ENCODE measurements around the gene CDH11. TPM values are rescaled to one million over a fixed set of nuclear protein-coding genes. Genes with fewer than 3 reads are reported as not detected.

CDH11 gene
- total RNA-seq, 4 donors from 2014 or later, result 4.0 to 14.2 (median 8.6) TPM

GRCh38 chr16:65045961-65046360 lies 75.9 kb downstream of the CDH11 start:
- no peak overlapping the region for H3K27ac ChIP-seq
- no peak overlapping the region for H3K4me3 ChIP-seq
- H3K4me1 ChIP-seq, result no peaks in the 10 kb centered on the region
- H3K36me3 ChIP-seq, result no peaks in the 10 kb centered on the region
- H3K27me3 ChIP-seq, result no peaks in the 10 kb centered on the region
- no peak for ATAC-seq
- DNase-seq, result no peak
- TF ChIP-seq CTCF (IDR thresholded peaks at IDR 0.05 in 4 of 5, conservative IDR thresholded peaks at IDR 0.05 in 1 of 5) (no peak), POLR2A (IDR thresholded peaks at IDR 0.05) (no peak)
- in situ Hi-C loops (cut with MboI; ENCODE audit: low sequenced_read_pairs in 4 of 4) (no loop called here), intact Hi-C loops (cut with DNase I; ENCODE audit: low total_unique reads) (no loop called here)
- H3K9me3 ChIP-seq, result no peaks in the 10 kb centered on the region

GRCh38 chr16:65044873-65045272 lies 77.0 kb downstream of the CDH11 start:
- H3K36me3 ChIP-seq, result no peaks in the 10 kb centered on the region
- TF ChIP-seq POLR2A (IDR thresholded peaks at IDR 0.05) (no peak), CTCF (IDR thresholded peaks at IDR 0.05 in 4 of 5, conservative IDR thresholded peaks at IDR 0.05 in 1 of 5) (no peak)
- intact Hi-C loops (cut with DNase I; ENCODE audit: low total_unique reads), result no loop called here
- no peaks in the 10 kb centered on the region for H3K4me1 ChIP-seq
- DNase-seq (no peak), ATAC-seq (no peak)
- H3K9me3 ChIP-seq, result no peaks in the 10 kb centered on the region
- H3K27ac ChIP-seq, result no peak overlapping the region
- in situ Hi-C loops (cut with MboI; ENCODE audit: low sequenced_read_pairs in 4 of 4), result no loop called here
- H3K27me3 ChIP-seq, result no peaks in the 10 kb centered on the region
- H3K4me3 ChIP-seq, result no peak overlapping the region

- H3K27ac ChIP-seq, result no peak overlapping the region
- ATAC-seq (no peak), DNase-seq (no peak)
- in situ Hi-C loops (cut with MboI; ENCODE audit: low sequenced_read_pairs in 4 of 4) (no loop called here), intact Hi-C loops (cut with DNase I; ENCODE audit: low total_unique reads) (no loop called here)
- H3K4me1 ChIP-seq, result no peaks in the 10 kb centered on the region
- H3K9me3 ChIP-seq, result no peaks in the 10 kb centered on the region
- TF ChIP-seq POLR2A (IDR thresholded peaks at IDR 0.05) (no peak), CTCF (IDR thresholded peaks at IDR 0.05 in 4 of 5, conservative IDR thresholded peaks at IDR 0.05 in 1 of 5) (no peak)
- H3K4me3 ChIP-seq, result no peak overlapping the region
- no peaks in the 10 kb centered on the region for H3K27me3 ChIP-seq
- H3K36me3 ChIP-seq, result no peaks in the 10 kb centered on the region
These were observed 77.8 kb downstream of the CDH11 start for GRCh38 chr16:65044026-65044425.

GRCh38 chr16:65042438-65043365 lies 79.2 kb downstream of the CDH11 start:
- no peak for ATAC-seq
- no peaks in the 10 kb centered on the region for H3K36me3 ChIP-seq
- no peak overlapping the region for H3K27ac ChIP-seq
- TF ChIP-seq CTCF (IDR thresholded peaks at IDR 0.05 in 4 of 5, conservative IDR thresholded peaks at IDR 0.05 in 1 of 5) (no peak), POLR2A (IDR thresholded peaks at IDR 0.05) (no peak)
- H3K4me3 ChIP-seq, result no peak overlapping the region
- H3K27me3 ChIP-seq, result no peaks in the 10 kb centered on the region
- H3K9me3 ChIP-seq, result no peaks in the 10 kb centered on the region
- intact Hi-C loops (cut with DNase I; ENCODE audit: low total_unique reads) (no loop called here), in situ Hi-C loops (cut with MboI; ENCODE audit: low sequenced_read_pairs in 4 of 4) (no loop called here)
- no peak for DNase-seq
- no peaks in the 10 kb centered on the region for H3K4me1 ChIP-seq

Data from gastrocnemius medialis (tissue), 4 donors.